ENCODE measurements around the gene MAD1L1.

The MAD1L1 gene

DNA sequence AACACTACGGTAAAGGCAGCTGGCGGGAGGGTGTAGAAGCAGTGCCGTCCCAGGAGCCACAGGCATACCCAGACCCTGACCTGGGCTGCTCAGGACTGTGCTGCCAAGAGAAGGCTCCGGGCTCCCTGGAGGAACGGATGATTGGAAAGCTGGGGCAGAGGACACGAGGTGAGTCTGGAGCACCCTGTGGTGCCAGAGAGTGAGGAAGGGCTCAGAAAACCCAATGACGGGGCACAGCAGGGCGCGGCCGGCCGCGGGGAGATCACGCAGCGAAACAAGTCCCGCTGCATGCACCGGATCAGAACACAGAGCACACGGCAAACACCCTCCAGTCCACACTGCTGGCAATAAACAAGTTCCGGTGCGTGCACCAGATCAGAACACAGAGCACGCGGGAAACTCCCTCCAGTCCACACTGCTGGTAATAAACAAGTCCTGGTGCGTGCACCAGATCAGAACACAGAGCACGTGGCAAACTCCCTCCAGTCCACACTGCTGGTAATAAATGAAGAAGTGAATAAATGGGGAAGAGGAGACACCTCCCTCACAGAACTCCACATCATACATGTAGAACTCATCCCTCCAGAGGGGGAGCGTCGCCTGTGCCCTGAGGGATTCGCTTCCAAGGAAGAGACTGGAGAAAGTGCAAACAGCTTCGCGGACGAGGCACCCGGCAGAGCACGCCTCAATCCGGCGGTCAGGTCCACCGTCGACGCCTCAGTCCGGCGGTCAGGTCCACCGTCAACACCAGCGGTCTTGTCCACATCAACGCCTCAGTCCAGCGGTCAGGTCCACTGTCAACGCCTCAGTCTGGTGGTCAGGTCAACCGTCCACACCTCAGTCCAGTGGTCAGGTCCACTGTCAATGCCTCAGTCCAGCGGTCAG is 265.0 kb downstream of the MAD1L1 start:
- no peak overlapping the region for H3K4me3 ChIP-seq (ENCODE audit: low read length)

DNA sequence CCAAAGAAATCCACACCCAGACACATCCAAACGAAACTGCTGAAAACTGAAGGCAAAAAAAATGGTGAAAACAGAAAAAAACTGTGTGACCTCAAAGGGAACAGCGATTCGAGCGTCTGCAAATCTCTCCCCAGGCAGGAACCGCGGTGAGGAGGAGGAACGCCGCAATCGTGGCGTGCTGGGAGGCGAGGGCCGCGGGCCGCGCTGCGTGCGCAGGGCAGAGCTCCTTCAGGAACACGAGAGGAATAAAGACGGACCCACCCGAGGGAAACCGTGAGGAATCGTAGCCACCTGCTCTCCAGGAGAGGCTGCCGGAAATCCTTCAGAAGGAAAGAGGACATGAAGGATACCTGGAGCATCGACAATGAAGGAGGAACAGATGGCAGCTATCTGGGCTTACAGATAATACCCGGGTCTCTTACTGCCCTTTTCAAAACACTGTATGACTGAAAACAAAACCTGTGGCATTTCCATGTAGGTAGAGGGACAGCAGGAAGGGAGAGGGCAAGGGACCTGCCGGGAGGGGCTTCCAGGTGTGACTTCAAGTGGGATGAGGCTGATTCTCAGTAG is 266.0 kb downstream of the MAD1L1 start:
- DNase-seq (ENCODE audit: low read depth, low spot score), result no peak
- no peak overlapping the region for H3K4me3 ChIP-seq (ENCODE audit: low read length)

More for the DNA sequence above, 265.0 kb downstream of the MAD1L1 start:
- DNase-seq (ENCODE audit: low read depth, low spot score), result no peak

GRCh38 chr7:1965579-1966294 is 267.0 kb downstream of the MAD1L1 start:
- H3K4me3 ChIP-seq (ENCODE audit: low read length), result no peak overlapping the region
- DNase-seq (ENCODE audit: low read depth, low spot score), result no peak

GRCh38 chr7:1964913-1965578 is 267.7 kb downstream of the MAD1L1 start:
- DNase-seq (ENCODE audit: low read depth, low spot score), result no peak
- H3K4me3 ChIP-seq (ENCODE audit: low read length), result no peak overlapping the region

- no peak for DNase-seq (ENCODE audit: low read depth, low spot score)
- H3K4me3 ChIP-seq (ENCODE audit: low read length), result no peak overlapping the region
Observed at GRCh38 chr7:1964211-1964912, 268.4 kb downstream of the MAD1L1 start.

DNA sequence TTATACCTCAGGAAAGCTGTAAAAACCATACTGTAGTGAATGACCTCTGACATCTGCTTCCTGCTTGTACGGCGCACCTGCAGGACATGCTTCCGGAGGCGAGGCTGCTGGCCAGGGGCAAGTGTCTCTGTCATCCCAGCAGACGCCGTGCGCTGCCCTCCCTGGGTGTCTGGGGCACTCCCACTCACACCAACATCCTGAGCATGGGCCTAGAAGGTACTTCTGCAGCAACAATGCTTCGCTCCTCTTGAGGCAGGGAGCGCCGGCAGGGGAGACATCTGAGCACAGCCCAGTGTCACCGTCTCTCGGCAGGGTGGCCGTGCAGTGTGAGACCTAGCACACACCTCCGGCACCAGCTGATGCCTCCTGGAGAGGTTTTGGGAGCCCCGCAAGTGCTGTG is 269.2 kb downstream of the MAD1L1 start:
- DNase-seq (ENCODE audit: low read depth, low spot score), result no peak
- H3K4me3 ChIP-seq (ENCODE audit: low read length), result no peak overlapping the region

- DNase-seq (ENCODE audit: low read depth, low spot score), result peak; percentile 84
- H3K4me3 ChIP-seq (ENCODE audit: low read length), result no peak overlapping the region
Observed at GRCh38 chr7:1961701-1962276, 271.0 kb downstream of the MAD1L1 start.

DNA sequence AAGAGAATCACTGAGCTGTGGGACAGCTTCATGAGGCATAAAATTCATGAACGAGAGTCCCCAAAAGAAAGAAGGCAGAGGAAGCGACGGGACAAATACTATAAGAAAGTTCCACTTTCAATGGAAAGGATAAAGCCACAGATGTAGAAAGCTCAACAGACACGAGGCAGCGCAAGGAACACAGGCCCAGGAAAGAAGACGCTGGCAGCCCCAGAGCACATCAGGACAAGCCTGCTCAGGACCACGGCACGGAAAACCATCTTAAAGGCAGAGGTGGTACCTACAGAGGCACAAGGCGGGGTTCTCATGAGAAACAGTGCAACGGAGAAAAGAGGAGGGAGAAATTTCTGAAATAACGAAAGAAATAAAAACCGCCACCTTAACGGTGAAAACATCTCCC is 273.4 kb downstream of the MAD1L1 start:
- no peak for DNase-seq (ENCODE audit: low read depth, low spot score)
- H3K4me3 ChIP-seq (ENCODE audit: low read length), result no peak overlapping the region

DNA sequence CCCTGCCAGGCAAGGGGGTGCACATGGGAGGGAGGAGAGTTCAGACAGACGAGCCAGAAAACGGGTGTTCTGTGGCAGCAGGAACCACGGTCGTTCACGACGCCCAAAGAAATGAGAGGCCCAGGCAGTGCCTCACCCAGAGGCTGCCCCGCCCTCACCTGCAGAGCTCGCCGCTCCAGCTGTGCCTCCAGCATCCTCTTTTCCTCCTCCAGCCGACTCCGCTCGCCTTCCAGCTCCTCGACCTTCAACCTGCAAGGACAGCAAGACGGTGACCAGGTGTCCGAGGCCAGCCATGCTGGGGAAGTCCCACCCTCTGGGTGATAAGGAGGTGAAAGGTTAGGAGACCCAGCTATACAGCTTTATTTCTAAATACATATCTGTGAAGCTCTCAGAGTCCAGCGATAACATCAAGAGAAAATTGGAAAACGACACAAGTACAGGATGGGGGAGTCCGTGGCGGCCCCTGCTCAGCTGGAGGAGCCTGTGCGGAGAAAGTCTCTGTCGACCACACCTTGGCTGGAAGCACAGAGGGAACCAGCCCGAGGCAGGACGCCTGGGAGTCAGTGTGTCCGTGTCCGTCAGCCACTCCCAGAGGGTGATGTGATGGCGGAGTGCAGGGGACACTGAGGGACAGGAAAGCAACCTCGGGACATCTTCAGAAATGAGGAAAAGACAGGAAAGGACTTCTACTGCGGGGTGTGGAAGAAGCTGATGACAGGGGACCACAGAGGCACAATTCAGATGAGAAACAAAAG is 275.1 kb downstream of the MAD1L1 start:
- DNase-seq (ENCODE audit: low read depth, low spot score), result no peak
- no peak overlapping the region for H3K4me3 ChIP-seq (ENCODE audit: low read length)

DNA sequence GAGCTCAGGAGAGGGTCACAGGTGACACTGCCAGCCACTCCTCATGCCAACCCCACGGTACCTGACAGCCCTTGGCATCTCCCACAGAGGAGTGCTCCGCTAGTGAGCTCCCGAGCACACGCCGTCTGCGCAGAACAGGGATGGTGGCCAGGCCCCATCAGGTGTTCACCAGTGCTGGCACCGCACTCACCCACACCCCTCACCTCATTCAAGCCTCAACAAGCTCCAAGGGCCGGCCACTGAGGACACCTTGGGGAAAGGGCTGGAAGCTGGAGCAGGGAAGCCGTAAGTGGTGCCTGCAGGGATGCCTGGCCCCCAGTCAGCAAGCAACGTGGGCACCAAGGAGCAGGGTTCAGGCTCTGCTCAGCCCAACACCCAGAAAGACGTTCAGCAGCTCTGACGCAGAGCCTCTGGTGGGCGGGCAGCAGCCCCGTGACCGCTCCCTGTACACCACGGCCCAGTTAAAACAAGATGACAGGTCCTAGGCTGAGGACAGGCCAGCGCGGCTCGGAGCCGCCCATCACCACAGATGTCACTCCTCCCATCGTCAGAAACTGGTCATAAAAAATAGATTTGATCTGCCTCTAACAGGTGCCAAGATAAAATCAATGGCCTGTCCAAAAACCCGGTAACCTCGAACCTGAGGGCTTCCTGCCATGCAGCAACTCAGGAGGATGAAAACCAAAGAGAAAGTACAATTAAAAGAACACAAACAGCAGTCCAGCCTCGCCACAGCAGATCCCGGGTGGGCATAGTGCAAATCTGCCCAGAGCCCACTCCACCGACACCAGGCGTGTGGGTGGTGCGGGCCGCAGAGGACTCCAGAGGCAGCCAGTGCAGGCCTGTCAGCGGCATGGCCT is 275.9 kb downstream of the MAD1L1 start:
- no peak overlapping the region for H3K4me3 ChIP-seq (ENCODE audit: low read length)
- DNase-seq (ENCODE audit: low read depth, low spot score), result no peak

DNA sequence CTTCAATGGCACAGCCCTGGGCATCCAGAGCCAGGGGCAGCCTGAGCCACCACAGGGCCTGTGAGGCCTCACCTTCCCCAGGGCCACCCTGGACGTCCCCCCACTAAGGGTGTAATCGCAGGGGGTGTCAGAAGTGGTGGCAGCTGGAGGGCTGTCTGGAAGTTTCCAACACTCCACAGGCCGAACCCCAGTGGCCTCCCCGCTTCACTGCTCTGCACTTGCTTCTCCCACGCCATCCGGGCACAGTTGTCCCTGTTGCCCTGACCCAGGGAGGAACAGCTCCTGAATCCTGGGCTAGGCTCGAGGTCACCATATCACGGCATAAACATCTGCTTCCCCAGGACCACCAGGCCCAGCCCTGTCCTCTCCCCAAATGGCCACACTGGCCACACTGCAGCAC is 276.6 kb downstream of the MAD1L1 start:
- no peak overlapping the region for H3K4me3 ChIP-seq (ENCODE audit: low read length)
- no peak for DNase-seq (ENCODE audit: low read depth, low spot score)

DNA sequence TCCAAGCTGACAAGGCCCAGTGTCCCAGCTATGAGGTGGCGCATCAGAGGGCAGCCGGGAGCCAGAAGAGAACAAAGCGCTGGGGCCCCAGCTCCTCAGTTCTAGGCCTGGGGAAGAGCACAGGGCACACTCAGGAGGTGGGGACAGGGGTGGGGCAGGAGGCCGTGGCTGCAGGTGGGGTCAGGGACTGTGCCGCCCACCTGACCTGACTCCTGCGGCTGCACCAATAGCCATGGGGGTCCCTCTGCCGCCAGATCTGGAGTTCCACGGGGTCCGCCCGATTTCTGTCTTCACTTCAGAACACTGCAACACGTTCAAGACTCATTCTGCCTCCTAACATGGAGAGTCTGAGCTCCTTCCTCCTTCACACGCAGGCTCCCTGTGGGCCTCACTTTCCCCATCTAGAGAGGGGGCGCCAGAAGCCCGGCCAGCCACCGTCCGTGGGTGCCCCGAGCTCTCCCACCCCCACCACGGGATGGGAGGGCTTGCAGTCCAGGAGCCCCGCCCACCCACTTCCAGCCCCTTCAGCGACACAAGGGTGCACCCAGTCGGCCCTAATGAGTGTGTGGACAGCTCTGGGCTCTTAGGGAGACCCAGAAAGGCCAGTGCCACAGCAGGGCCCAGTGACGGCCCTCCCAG is 278.3 kb downstream of the MAD1L1 start:
- no peak for DNase-seq (ENCODE audit: low read depth, low spot score)
- H3K4me3 ChIP-seq (ENCODE audit: low read length), result no peak overlapping the region

GRCh38 chr7:1953199-1954190 is 279.2 kb downstream of the MAD1L1 start:
- no peak for DNase-seq (ENCODE audit: low read depth, low spot score)
- no peak overlapping the region for H3K4me3 ChIP-seq (ENCODE audit: low read length)

- no peak overlapping the region for H3K4me3 ChIP-seq (ENCODE audit: low read length)
- no peak for DNase-seq (ENCODE audit: low read depth, low spot score)
Observed at GRCh38 chr7:1952781-1953180, 280.0 kb downstream of the MAD1L1 start.

GRCh38 chr7:1952169-1952760 is 280.5 kb downstream of the MAD1L1 start:
- no peak for DNase-seq (ENCODE audit: low read depth, low spot score)
- H3K4me3 ChIP-seq (ENCODE audit: low read length), result no peak overlapping the region
